ENCODE results near the gene RASSF4.

RASSF4 gene

GRCh38 chr10:44954042-44954441 is 5.6 kb upstream of the RASSF4 start:
- peaks cover 14% of the 10 kb centered on the region for H3K36me3 ChIP-seq
- H3K4me2 ChIP-seq = no peak overlapping the region
- no peaks in the 10 kb centered on the region for H3K27me3 ChIP-seq
- H3K4me1 ChIP-seq = peaks cover 56% of the 10 kb centered on the region
- H3K9ac ChIP-seq = no peak overlapping the region
- no peak overlapping the region for H3K27ac ChIP-seq
- no peaks in the 10 kb centered on the region for H4K20me1 ChIP-seq
- TF ChIP-seq Cebpa-rat (IDR thresholded peaks at IDR 0.05) = no peak
- peaks cover 10% of the 10 kb centered on the region for H3K9me3 ChIP-seq
- no peak overlapping the region for H3K4me3 ChIP-seq

- no peaks in the 10 kb centered on the region for H4K20me1 ChIP-seq
- no peak overlapping the region for H3K9ac ChIP-seq
- no peaks in the 10 kb centered on the region for H3K27me3 ChIP-seq
- peaks cover 10% of the 10 kb centered on the region for H3K9me3 ChIP-seq
- H3K4me3 ChIP-seq = no peak overlapping the region
- peak overlapping the region; percentile 56 for H3K4me2 ChIP-seq
- H3K27ac ChIP-seq = no peak overlapping the region
- H3K36me3 ChIP-seq = peaks cover 14% of the 10 kb centered on the region
- TF ChIP-seq Cebpa-rat (IDR thresholded peaks at IDR 0.05) = no peak
- peaks cover 50% of the 10 kb centered on the region for H3K4me1 ChIP-seq
These were observed 4.6 kb upstream of the RASSF4 start for GRCh38 chr10:44954962-44955361.

- no peak overlapping the region for H3K27ac ChIP-seq
- no peak for TF ChIP-seq Cebpa-rat (IDR thresholded peaks at IDR 0.05)
- H3K27me3 ChIP-seq = no peaks in the 10 kb centered on the region
- H3K4me2 ChIP-seq = peak overlapping the region; percentile 56
- peaks cover 50% of the 10 kb centered on the region for H3K4me1 ChIP-seq
- no peaks in the 10 kb centered on the region for H4K20me1 ChIP-seq
- H3K36me3 ChIP-seq = peaks cover 14% of the 10 kb centered on the region
- no peak overlapping the region for H3K4me3 ChIP-seq
- H3K9ac ChIP-seq = no peak overlapping the region
- peaks cover 10% of the 10 kb centered on the region for H3K9me3 ChIP-seq
These were observed 4.1 kb upstream of the RASSF4 start for GRCh38 chr10:44955413-44956070.

GRCh38 chr10:44956226-44956625 is 3.4 kb upstream of the RASSF4 start:
- peaks cover 10% of the 10 kb centered on the region for H3K9me3 ChIP-seq
- H3K9ac ChIP-seq = no peak overlapping the region
- H3K27ac ChIP-seq = no peak overlapping the region
- no peak for TF ChIP-seq Cebpa-rat (IDR thresholded peaks at IDR 0.05)
- H3K27me3 ChIP-seq = no peaks in the 10 kb centered on the region
- peak overlapping the region; percentile 56 for H3K4me2 ChIP-seq
- H3K4me1 ChIP-seq = peaks cover 53% of the 10 kb centered on the region
- H3K36me3 ChIP-seq = peaks cover 14% of the 10 kb centered on the region
- no peak overlapping the region for H3K4me3 ChIP-seq
- no peaks in the 10 kb centered on the region for H4K20me1 ChIP-seq

- Histone ChIP-seq H3K4me3 (no peak overlapping the region), H4K20me1 (no peaks in the 10 kb centered on the region), H3K9ac (no peak overlapping the region), H3K27ac (no peak overlapping the region), H3K4me2 (peak overlapping the region; percentile 93), H3K27me3 (no peaks in the 10 kb centered on the region), H3K9me3 (peaks cover 10% of the 10 kb centered on the region), H3K36me3 (peaks cover 14% of the 10 kb centered on the region), H3K4me1 (peaks cover 60% of the 10 kb centered on the region)
- no peak for TF ChIP-seq Cebpa-rat (IDR thresholded peaks at IDR 0.05)
These were observed 2.6 kb upstream of the RASSF4 start for GRCh38 chr10:44956717-44957706.

- peak overlapping the region; percentile 85 for H3K9ac ChIP-seq
- H4K20me1 ChIP-seq = no peaks in the 10 kb centered on the region
- peaks cover 14% of the 10 kb centered on the region for H3K36me3 ChIP-seq
- peak overlapping the region; percentile 80; the same call in 1 of the 2 replicates for H3K27ac ChIP-seq
- H3K4me1 ChIP-seq = peaks cover 74% of the 10 kb centered on the region
- H3K4me2 ChIP-seq = peak overlapping the region; percentile 93
- peak overlapping the region; percentile 81 for H3K4me3 ChIP-seq
- peaks cover 10% of the 10 kb centered on the region for H3K9me3 ChIP-seq
- TF ChIP-seq Cebpa-rat (IDR thresholded peaks at IDR 0.05) = no peak
- no peaks in the 10 kb centered on the region for H3K27me3 ChIP-seq
These were observed 1.3 kb upstream of the RASSF4 start for GRCh38 chr10:44958196-44958897.

GRCh38 chr10:44958898-44959246 is 730 bp upstream of the RASSF4 start:
- Histone ChIP-seq H3K9me3 (peaks cover 10% of the 10 kb centered on the region), H4K20me1 (no peaks in the 10 kb centered on the region), H3K36me3 (peaks cover 14% of the 10 kb centered on the region), H3K9ac (peak overlapping the region; percentile 85), H3K4me1 (peaks cover 79% of the 10 kb centered on the region), H3K4me3 (peak overlapping the region; percentile 81), H3K4me2 (peak overlapping the region; percentile 93), H3K27me3 (no peaks in the 10 kb centered on the region), H3K27ac (peak overlapping the region; percentile 80)
- TF ChIP-seq Cebpa-rat (IDR thresholded peaks at IDR 0.05) = no peak

- Histone ChIP-seq H4K20me1 (no peaks in the 10 kb centered on the region), H3K4me3 (peak overlapping the region; percentile 81), H3K4me1 (peaks cover 85% of the 10 kb centered on the region), H3K9ac (peak overlapping the region; percentile 58; the same call in 1 of the 2 replicates), H3K27me3 (no peaks in the 10 kb centered on the region), H3K36me3 (peaks cover 14% of the 10 kb centered on the region), H3K4me2 (peak overlapping the region; percentile 98), H3K27ac (no peak overlapping the region), H3K9me3 (peaks cover 10% of the 10 kb centered on the region)
- no peak for TF ChIP-seq Cebpa-rat (IDR thresholded peaks at IDR 0.05)
These were observed 472 bp downstream of the RASSF4 start for GRCh38 chr10:44960088-44960460.

GRCh38 chr10:44960482-44961229 is 1.1 kb downstream of the RASSF4 start:
- Histone ChIP-seq H3K36me3 (peaks cover 13% of the 10 kb centered on the region), H3K4me3 (peak overlapping the region; percentile 81), H3K27ac (no peak overlapping the region), H3K4me2 (peak overlapping the region; percentile 98), H3K27me3 (no peaks in the 10 kb centered on the region), H3K4me1 (peaks cover 85% of the 10 kb centered on the region), H3K9me3 (peaks cover 10% of the 10 kb centered on the region), H3K9ac (peak overlapping the region; percentile 58; the same call in 1 of the 2 replicates), H4K20me1 (no peaks in the 10 kb centered on the region)
- no peak for TF ChIP-seq Cebpa-rat (IDR thresholded peaks at IDR 0.05)
